IMR-90 (cell line): Measurements from ENCODE around the gene FICD.

ENCODE experiments used
- CHD1 ChIP-seq: IDR thresholded peaks from 2 replicates; pipeline ENCODE4 v1.6.1; 2012; ENCODE audit warnings: low read depth, low read length, improper control_type of control experiment
- CTCF ChIP-seq: conservative IDR thresholded peaks from 2 replicates; pipeline ENCODE4 v1.5.1; 2012; ENCODE audit warnings: mild to moderate bottlenecking, low read depth, low read length, improper control_type of control experiment
- POLR2A ChIP-seq: IDR thresholded peaks from 2 replicates; pipeline ENCODE4 v1.6.1; 2012; ENCODE audit warnings: mild to moderate bottlenecking, low read depth, low read length

- TF ChIP-seq CHD1: no peak
- TF ChIP-seq CTCF: no peak
- TF ChIP-seq POLR2A: no peak
Measured at GRCh38 chr12:108564724-108565123, 49.6 kb downstream of the FICD start.
